Hepatocyte (in vitro differentiated cells): Measurements from ENCODE around the gene FLOT2.

Experiments used
- EZH2 ChIP-seq: fragments of 200-600 bp; sonication (generic); IDR thresholded peaks from 2 replicates; pipeline ENCODE4 v1.6.1; 2016; ENCODE audit warnings: antibody characterized with exemption, mild to moderate bottlenecking, borderline replicate concordance
- TF ChIP-seq, protein P1 (sequence below): fragments of 200-600 bp; sonication (generic); IDR thresholded peaks from 2 replicates; pipeline ENCODE4 v1.5.1; 2016; ENCODE audit warnings: antibody characterized with exemption, mild to moderate bottlenecking; ENCODE audit not compliant: poor library complexity

DNA sequence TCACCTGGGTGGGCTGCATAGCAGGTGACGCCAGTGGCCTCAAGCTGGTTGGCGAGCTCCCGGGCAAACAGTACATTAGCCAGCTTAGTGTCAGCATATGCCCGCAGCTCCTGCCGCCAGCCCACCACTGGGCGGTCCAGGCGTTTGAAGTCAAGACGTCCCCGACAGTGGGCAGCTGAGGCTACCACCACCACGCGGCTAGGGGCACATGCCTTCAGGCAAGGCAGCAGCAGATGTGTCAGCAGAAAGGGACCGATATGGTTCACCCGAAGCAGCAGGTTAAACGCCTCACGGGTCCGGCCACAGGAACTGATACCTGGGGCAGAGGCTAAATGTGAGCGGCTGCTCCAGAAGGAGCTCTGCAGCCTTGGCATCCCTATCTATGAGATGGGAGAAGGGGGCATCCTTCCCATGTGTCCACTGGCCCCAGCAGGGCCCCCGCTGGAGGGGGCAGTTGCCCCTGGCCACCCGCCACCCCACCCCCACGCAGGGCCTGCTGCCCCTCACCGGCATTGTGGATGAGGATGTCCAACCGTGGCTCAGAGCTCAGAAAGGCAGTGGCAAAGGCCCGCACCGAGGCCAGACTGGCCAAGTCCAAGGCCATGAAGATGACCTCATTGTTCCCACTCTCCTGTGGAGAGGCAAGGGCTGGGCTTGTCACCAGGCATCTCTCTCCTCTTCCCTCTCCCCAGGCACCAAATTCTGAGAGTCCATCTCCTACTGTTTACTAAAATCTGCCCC, 3.6 kb upstream of the FLOT2 start:
- TF ChIP-seq, protein P1, sequence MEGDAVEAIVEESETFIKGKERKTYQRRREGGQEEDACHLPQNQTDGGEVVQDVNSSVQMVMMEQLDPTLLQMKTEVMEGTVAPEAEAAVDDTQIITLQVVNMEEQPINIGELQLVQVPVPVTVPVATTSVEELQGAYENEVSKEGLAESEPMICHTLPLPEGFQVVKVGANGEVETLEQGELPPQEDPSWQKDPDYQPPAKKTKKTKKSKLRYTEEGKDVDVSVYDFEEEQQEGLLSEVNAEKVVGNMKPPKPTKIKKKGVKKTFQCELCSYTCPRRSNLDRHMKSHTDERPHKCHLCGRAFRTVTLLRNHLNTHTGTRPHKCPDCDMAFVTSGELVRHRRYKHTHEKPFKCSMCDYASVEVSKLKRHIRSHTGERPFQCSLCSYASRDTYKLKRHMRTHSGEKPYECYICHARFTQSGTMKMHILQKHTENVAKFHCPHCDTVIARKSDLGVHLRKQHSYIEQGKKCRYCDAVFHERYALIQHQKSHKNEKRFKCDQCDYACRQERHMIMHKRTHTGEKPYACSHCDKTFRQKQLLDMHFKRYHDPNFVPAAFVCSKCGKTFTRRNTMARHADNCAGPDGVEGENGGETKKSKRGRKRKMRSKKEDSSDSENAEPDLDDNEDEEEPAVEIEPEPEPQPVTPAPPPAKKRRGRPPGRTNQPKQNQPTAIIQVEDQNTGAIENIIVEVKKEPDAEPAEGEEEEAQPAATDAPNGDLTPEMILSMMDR = no peak
- no peak for TF ChIP-seq EZH2
